Left lung (tissue), 10 donors: ENCODE results near the gene SQSTM1. TPM values are rescaled to one million over a fixed set of nuclear protein-coding genes. Genes with fewer than 3 reads are reported as not detected.
A peak's percentile ranks its signal among the peaks of the same experiment; 100 is the strongest.

ENCODE experiments used
- ATAC-seq: fragments of 200-7000 bp; cut with Tn5 transposase; one replicate; pipeline ENCODE4 v1.9.1; 2020; ENCODE audit warnings: moderate library complexity
- DNase-seq, 4 donors: peaks; one replicate each; pipeline ENCODE4 v3.0.0-alpha.2; 2013 to 2020
- H3K27ac ChIP-seq, 2 donors: fragments of 200-600 bp; sonication (generic) in 1 of 2; one replicate each; pipeline versions ENCODE4 v1.5.0 to v1.8.0; 2020 to 2021
- H3K27me3 ChIP-seq, 2 donors: fragments of 200-600 bp; sonication (generic) in 1 of 2; one replicate each; pipeline versions ENCODE4 v1.5.0 to v1.8.0; 2020 to 2021
- H3K36me3 ChIP-seq, 2 donors: fragments of 200-600 bp; sonication (generic) in 1 of 2; one replicate each; pipeline versions ENCODE4 v1.5.0 to v1.8.0; 2020 to 2021
- H3K4me1 ChIP-seq, 2 donors: fragments of 200-600 bp; one replicate each; pipeline ENCODE4 v1.8.0; 2021
- H3K4me3 ChIP-seq, 2 donors: fragments of 200-600 bp; sonication (generic) in 1 of 2; one replicate each; pipeline versions ENCODE4 v1.5.0 to v1.8.0; 2020 to 2021; ENCODE audit warnings: mild to moderate bottlenecking in 1 of 2
- H3K9me3 ChIP-seq, 2 donors: fragments of 200-600 bp; sonication (generic) in 1 of 2; one replicate each; pipeline versions ENCODE4 v1.5.0 to v1.8.0; 2020 to 2021
- intact Hi-C, 2 donors: fragments of 100-400 bp; cut with DNase I; formaldehyde crosslinking; loops; one replicate each; pipeline versions ENCODE4 v1.11.2 to v1.14.2; 2022
- polyA plus RNA-seq, 6 donors: library from polyadenylated mRNA; unstranded; fragments of 120-200 nt; gene quantifications; one replicate each; pipeline ENCODE4 v1.2.1, GENCODE V29; 2013; ENCODE audit not compliant: insufficient read length in 6 of 6
- total RNA-seq, 2 donors: library from RNA; stranded (reverse); fragmentation: NEBNext Ultra II Directional; extraction: Animal tissue kit (Norgen Biotek cat#: 25700); gene quantifications; one replicate each; pipeline ENCODE4 v1.2.1, GENCODE V29; 2021
- TF ChIP-seq, protein P1 (sequence below), 2 donors: fragments of 200-600 bp; sonication (generic) in 1 of 2; IDR thresholded peaks; one replicate each; pipeline versions ENCODE4 v1.5.0 to v1.8.0; 2021; ENCODE audit warnings: antibody characterized with exemption in 2 of 2
- donor health status: DM: no; HTN: yes; CAD: no.
- donor health status: DM: no; HTN: no; CAD: no.

Gene SQSTM1
- total and polyA plus RNA-seq, 8 donors = 78.2 to 637 (median 95.6) TPM

DNA sequence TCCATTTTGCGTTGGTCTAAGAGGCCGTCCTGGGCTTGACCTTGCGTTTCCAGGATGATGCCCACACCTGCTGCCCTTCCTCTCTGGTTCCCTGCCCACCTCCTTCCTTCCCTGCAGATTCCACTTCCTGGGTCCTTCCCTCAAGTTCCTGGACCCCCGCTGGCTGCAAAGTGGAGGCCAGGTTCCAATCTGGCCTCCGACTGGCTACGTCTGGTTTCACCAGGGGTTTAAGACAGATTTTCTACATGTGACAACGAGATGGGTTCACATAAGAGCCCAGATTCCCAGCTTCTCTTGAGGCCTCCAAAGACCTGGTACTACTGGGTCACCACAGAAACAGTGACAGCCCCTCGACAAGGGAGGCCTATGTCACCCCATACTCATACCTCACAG, 16.2 kb upstream of the SQSTM1 start:
- intact Hi-C loops = no loop called here

DNA sequence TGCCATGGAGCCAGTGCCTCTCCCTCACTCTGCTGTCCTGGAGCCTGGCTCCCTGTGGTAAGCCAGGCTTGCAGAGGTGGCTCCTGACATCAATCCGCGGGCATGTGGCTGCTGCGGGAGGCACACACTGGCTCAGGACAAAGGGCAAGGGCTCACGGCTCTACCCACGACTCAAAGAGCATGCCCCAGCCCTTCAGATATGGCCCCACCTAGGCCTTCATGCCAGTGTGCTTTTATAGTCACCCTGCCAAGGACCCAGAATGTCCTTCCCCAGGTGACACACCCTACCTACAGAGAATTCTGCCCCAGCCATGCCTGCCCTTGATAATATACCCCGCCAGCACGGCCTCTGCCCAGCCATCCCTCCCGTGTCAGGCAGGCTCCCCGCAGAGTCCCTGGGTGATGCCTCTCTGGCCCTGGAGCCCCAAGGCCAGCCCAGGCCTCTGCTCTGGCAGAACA, 15.6 kb upstream of the SQSTM1 start:
- Histone ChIP-seq H3K27me3 (no peaks in the 10 kb centered on the region), H3K4me3 (peak overlapping the region; percentile 84 to 94), H3K9me3 (no peaks in the 10 kb centered on the region), H3K36me3 (peaks cover 0 to 14% of the 10 kb centered on the region in 2 donors), H3K27ac (peak overlapping the region; percentile 93 to 96), H3K4me1 (peaks cover 9 to 61% of the 10 kb centered on the region in 2 donors)
- no peak for DNase-seq
- intact Hi-C loops = no loop called here
- peak; percentile 5 for ATAC-seq
- TF ChIP-seq, protein P1, sequence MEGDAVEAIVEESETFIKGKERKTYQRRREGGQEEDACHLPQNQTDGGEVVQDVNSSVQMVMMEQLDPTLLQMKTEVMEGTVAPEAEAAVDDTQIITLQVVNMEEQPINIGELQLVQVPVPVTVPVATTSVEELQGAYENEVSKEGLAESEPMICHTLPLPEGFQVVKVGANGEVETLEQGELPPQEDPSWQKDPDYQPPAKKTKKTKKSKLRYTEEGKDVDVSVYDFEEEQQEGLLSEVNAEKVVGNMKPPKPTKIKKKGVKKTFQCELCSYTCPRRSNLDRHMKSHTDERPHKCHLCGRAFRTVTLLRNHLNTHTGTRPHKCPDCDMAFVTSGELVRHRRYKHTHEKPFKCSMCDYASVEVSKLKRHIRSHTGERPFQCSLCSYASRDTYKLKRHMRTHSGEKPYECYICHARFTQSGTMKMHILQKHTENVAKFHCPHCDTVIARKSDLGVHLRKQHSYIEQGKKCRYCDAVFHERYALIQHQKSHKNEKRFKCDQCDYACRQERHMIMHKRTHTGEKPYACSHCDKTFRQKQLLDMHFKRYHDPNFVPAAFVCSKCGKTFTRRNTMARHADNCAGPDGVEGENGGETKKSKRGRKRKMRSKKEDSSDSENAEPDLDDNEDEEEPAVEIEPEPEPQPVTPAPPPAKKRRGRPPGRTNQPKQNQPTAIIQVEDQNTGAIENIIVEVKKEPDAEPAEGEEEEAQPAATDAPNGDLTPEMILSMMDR (IDR thresholded peaks at IDR 0.05) = no peak

More for the DNA sequence above, 16.2 kb upstream of the SQSTM1 start:
- ATAC-seq = no peak
- Histone ChIP-seq H3K4me1 (peaks cover 9 to 61% of the 10 kb centered on the region in 2 donors), H3K4me3 (peak overlapping the region in 1 of 2 donors; percentile 84), H3K36me3 (peaks cover 0 to 20% of the 10 kb centered on the region in 2 donors), H3K27me3 (no peaks in the 10 kb centered on the region), H3K27ac (peak overlapping the region in 1 of 2 donors; percentile 93), H3K9me3 (no peaks in the 10 kb centered on the region)
- TF ChIP-seq, protein P1 (IDR thresholded peaks at IDR 0.05) = no peak
- DNase-seq = no peak

DNA sequence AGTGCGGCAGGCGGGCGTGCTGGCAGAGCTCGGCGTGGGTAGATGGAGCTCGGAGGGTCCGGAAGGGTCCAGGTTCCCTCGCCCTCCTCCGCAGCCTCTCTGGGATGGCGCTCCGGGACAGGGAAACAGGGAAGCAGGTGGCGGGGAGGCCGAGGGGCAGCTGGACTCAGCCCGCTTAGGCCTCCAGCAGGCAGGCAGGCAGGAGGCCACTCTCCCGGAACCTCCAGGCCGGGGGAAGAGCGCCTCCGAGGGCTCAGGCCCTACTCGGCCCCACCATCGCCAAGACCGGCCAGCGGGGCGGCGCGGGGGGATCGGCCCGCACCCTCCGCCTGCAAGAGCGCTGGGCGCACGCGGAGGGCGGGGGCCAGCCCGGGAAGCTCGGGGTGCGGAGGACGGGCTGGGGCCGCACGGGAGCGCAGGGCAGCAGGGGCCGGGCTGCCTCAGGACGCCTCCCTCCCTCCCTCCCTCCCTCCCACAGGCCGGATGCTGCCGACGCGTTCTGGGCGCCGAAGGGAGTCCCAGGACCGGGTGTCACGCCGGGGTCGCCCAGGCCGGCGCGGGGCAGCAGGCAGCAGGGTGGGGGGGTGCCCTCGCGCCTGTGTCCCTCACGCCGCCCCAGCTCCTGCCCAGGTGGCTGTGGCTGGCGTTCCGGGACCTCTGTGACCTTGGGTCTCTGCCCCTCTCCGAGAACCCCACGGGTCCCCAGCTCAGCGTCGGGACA, 15.0 kb upstream of the SQSTM1 start:
- no peaks in the 10 kb centered on the region for H3K9me3 ChIP-seq
- H3K4me1 ChIP-seq = peaks cover 9 to 61% of the 10 kb centered on the region in 2 donors
- H3K4me3 ChIP-seq = peak overlapping the region; percentile 84 to 94
- intact Hi-C loops = no loop called here
- no peaks in the 10 kb centered on the region for H3K27me3 ChIP-seq
- ATAC-seq = peak; percentile 45
- peak overlapping the region; percentile 93 to 96 for H3K27ac ChIP-seq
- TF ChIP-seq, protein P1 (IDR thresholded peaks at IDR 0.05) = no peak
- H3K36me3 ChIP-seq = peaks cover 0 to 9% of the 10 kb centered on the region in 2 donors
- peak in 1 of 4 donors; percentile 56 for DNase-seq

DNA sequence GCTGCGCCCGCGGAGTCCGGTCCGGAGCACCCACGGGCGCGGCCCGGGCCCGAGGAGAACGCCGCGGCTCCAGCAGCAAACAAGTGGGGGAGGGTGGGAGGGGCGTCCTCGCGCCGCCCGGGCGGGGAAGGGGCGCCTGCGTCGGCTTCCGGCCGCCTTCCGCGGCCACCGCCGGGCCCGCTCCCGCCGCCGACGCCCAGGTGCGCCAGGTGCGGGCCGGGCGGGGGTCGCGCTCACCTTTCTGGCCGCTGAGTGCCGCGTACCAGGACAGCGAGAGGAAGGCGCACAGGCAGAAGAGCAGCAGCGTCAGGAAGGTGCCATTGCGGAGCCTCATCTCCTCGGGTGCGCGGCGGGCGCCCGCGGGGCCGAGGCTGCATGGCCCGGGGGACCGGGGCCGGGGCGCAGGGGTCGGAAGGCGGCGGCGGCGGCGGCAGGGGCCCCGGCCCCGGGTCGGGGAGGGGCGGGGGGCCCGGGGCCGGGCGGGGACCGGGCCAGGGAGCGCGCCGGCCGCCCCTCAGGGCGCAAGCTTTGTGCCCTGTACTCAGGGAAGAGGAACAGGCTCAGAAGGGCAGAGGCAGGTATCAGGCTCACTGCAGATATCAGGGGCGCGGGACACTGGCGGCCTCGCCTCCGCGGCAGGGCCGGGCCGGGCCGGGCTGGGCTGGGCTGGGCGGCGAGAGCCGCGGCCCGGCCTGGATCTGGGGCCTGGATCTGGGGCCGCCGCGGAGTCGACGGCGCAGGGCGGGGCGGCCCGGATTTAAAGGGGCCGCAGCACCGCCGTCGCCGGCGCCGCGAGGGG, 14.3 kb upstream of the SQSTM1 start, which contains the start of gene MGAT4B:
MGAT4B (minus strand) TSS at position 617 of the 799 bp plus-strand sequence; CDS start at position 334, 283 bp downstream.
- H3K27ac ChIP-seq = peak within 1 kb of the TSS; percentile 93 to 96
- peaks cover 0 to 1% of the 10 kb centered on the region in 2 donors for H3K36me3 ChIP-seq
- TF ChIP-seq, protein P1 (IDR thresholded peaks at IDR 0.05) = no peak
- no peaks in the 10 kb centered on the region for H3K9me3 ChIP-seq
- H3K4me1 ChIP-seq = peaks cover 9 to 59% of the 10 kb centered on the region in 2 donors
- peak; percentile 87 for ATAC-seq
- H3K4me3 ChIP-seq = peak within 1 kb of the TSS; percentile 84 to 94
- H3K27me3 ChIP-seq = no peaks in the 10 kb centered on the region
- intact Hi-C loops = no loop called here
- DNase-seq = peak in 3 of 4 donors; percentile 79 to 95 (median 81)
